HG03521 (cell line): ENCODE measurements around the gene CHD2.

Source experiments
- ATAC-seq: cut with Tn5 transposase; IDR thresholded peaks from one replicate; pipeline ENCODE4 v1.9.1; 2021; ENCODE audit warnings: mild to moderate bottlenecking, moderate library complexity; ENCODE audit not compliant: unreplicated experiment

CHD2 gene

DNA sequence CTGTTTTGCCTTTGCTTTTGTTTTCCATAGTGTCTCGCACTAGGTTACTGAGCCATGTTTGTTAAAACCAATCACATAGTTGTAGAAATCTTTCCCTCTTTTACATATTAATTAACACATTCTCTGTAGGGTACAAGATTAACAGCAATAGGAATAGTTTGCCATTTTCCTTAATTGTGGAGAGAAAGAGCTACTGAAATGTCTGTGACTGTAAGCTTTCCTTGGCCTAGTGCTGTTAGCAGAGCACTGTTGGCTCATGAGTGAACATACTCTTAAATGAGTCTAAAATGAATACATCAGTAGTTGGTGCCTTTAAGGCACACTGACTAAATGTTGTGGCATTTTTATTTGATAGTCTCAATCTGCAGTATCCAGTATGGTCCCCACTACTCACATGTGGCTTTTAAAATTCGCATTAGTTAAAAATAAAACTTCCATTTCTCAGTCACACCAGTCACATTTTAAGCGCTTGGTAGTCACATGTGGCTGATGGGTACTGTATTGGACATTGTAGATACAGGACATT, 28.2 kb downstream of the CHD2 start:
- ATAC-seq, result no peak

DNA sequence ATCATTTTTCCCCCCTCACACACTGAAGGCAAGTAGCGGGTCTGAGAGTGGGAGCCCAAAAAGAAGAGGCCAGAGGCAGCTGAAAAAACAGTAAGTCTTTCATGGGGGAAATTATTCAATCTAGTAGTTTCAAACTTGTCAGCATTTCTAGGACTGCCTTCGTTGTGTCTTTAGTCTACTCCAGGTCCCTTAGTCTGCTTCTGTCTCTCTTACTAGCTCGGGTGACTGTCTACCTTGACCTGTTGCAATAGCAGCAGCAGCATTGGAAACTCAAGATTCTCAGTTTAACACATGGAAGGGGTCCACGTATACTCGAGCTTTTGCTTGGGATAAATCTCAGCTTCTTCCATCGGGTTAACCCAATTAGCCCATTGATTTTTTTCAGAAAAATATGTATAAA, 28.9 kb downstream of the CHD2 start:
- ATAC-seq, result no peak

GRCh38 chr15:92930054-92930621, 30.0 kb downstream of the CHD2 start:
- ATAC-seq, result no peak

DNA sequence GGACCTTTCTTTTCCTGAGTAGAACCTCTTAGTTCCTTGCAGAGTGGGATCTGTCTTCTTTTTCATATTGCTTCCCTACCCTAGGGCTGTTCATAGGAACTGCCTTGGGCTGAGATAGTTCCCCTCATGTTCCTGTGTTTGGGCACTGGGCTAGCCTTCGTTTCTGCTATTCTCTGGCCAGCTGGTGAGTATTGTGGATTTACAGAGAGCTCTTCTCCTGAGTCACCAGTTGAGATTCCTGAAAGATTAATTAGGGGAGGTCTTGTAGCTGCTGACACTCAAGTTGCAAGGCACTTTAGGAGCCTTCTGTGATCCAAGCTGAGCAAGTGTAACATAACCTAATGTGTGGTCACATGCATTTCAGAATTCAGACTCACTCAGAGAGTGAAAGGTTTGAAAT, 30.7 kb downstream of the CHD2 start:
- no peak for ATAC-seq

- ATAC-seq, result no peak
Observed at GRCh38 chr15:92932946-92933649, 33.0 kb downstream of the CHD2 start.

DNA sequence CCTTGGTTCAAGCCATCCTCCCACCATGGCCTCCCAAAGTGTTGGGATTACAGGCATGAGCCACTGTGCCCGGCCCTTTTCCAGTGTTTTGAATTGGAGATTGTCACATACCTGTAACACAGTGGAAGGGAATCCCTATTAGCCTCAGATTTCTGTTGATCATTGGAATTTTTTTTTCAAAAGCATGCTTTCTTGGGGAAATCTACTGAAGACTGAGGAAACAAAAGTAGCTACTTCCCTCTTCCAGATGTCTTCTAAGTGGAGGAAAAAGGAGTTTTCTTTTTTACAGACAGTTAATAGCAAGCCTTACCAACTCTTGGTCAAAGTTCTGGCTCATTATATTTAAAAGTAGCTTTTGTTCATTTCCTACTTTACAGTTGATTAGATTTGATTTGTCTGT, 33.7 kb downstream of the CHD2 start:
- ATAC-seq, result no peak

DNA sequence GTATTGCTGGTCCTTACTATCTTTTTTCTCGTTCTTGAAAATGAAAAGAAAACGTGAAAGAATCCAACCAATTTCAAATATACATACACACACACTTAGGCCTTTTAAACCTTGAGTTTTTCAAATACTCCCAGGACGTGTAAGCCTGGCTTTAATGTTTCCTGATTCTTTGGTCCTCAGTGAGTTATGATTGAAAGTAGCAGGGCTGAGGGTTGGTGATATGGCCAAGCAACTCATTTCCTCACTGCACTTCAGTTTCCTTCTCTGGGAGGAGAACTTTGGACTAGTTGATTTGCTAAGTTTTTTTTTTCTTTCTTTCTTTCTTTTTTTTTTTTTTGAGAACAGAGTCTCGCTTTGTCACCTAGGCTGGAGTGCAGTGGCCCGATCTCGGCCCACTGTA, 34.6 kb downstream of the CHD2 start:
- ATAC-seq, result no peak

- ATAC-seq, result no peak
Observed at GRCh38 chr15:92936138-92936537, 36.0 kb downstream of the CHD2 start.

DNA sequence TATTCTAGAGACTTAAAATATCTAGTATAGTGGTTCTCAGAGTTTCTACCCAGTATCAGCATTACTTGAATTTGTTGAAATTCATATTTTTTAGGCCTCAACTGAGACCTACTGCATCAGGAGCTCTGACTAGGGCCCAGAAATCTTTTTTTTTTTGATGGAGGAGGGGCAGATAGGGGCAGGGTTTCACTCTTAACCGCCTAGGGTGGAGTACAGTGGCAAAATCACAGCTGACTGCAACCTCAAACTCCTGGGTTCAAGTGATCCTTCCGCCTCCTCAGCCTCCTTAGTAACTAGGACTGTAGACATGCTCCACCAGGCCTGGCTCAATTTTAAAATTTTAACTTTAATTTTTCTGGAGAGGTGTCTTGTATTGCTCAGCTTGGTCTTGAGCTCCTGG, 36.6 kb downstream of the CHD2 start:
- ATAC-seq, result no peak

DNA sequence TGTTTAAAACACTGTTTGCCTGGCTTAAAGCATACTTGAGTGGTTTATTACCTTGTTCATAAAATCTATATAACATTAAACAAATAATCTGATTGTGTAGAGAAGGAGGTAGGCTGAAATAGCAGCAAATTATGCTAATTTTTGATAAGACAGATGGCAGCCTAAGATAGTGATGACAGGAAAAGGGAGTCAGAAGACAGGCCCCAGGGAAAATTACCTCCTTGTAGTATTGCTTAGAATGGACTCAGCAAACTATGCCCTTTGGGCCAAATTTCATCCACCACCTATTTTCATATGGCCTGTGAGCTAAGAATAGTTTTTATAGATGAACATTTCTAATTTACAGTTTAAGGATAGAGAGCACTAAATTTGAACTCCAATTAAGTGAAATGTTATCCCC, 37.8 kb downstream of the CHD2 start:
- no peak for ATAC-seq

- ATAC-seq, result no peak
Observed at GRCh38 chr15:92938387-92938786, 38.3 kb downstream of the CHD2 start.

DNA sequence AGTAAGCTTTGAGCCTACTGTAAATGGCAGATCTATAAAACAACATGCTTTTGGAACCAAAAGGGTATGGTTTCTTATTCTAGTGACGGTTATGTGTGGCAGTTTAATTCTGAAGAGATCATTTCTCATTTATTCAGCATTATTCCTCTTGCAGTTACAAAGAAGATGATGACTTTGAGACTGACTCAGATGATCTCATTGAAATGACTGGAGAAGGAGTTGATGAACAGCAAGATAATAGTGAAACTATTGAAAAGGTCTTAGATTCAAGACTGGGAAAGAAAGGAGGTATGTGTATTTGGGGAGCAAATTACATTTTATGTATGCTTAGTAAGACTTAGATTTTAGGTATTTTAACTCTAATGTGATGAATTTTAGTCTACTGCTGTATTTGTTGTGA, 41.5 kb downstream of the CHD2 start:
- no peak for ATAC-seq

DNA sequence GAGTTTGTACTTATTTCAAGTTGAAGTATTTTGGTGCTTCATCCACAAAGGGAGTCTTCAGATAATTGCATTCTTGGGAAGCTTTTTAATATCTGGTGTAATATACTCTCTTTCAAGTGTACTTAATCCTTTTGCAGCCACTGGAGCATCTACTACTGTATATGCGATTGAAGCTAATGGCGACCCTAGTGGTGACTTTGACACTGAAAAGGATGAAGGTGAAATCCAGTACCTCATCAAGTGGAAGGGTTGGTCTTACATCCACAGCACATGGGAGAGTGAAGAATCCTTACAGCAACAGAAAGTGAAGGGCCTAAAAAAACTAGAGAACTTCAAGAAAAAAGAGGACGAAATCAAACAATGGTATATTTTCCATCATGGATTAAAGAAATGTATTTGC, 42.6 kb downstream of the CHD2 start:
- ATAC-seq, result no peak

- ATAC-seq, result no peak
Observed at GRCh38 chr15:92943581-92943980, 43.5 kb downstream of the CHD2 start.

GRCh38 chr15:92944946-92945521, 44.9 kb downstream of the CHD2 start:
- no peak for ATAC-seq

GRCh38 chr15:92947071-92947730, 47.1 kb downstream of the CHD2 start:
- ATAC-seq, result no peak

DNA sequence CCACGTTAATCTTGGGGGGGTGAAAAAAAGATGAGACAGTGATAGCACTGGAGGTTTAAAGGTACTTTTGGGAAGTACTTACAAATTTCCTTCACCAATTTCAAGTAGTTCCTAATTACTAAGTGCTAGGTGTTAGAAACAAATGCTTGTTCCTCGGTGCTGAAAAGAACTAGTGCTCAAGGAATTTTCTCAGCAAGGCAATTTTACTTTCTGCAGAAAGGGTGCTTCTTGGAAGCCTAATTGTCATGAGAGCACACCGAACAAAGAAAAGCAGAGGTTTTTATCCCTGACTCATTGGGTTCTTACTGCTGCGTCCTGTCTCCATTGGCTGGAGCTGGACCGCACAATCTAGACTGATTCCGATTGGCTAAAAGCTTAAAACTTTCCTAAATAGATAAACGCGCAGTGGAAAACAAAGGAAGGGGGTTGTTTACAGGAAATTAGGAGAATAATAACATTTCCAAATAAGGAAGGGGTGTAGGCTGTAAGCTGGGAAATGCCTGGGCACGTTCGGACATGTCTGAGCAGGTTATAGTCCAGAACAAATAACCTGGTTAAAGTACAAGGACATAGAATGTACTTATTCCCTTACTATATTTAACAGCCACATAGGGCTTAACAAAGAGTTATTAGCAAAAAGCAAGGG, 49.6 kb downstream of the CHD2 start:
- ATAC-seq, result no peak

DNA sequence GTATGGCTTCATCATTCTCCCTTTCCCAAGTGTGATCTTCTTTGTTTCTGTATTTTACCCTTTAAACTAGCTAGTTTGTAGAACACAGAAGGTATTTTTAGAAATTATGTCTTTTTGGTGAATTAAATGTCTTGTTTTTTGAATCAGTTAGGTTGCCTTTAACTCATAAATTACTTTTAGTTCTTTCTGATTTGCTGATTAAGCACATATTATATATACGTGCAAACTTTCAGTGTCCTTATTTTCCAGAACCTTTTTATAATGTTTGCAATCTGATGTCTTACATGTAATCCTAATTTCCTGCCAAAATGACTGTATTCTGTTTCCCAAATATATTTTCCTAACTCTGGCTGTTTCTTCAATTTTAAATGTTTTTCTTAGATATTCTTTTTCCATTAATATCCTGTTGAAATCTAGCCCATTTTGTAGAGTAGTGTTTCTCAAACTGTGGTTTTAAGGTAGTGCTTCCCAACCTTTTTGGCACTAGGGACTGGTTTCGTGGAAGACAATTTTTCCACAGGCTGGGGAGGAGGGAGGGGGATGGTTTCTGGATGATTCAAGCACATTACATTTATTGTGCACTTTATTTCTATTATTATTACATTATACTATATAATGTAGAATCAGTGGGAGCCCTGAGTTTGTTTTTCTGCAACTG, 51.8 kb downstream of the CHD2 start:
- ATAC-seq, result no peak

GRCh38 chr15:92952458-92952850, 52.3 kb downstream of the CHD2 start:
- ATAC-seq, result no peak

DNA sequence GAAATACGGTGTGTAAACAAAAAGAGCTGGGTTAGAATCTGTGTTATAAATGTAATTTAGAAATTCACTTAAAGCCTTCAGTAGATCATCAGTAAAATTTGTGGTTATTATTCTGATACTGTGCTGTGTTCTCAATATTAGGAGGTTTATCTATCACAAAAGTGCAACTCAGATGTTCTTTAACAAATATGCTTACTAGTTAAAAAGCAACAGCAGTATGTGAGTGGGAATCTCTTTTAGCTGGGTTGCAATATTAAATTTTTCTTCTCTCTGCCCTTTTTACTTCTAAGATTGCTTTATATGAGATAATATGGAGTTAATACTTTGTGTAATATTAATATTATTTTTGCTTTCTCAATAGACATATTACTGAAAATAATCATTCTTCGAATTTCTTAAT, 53.4 kb downstream of the CHD2 start:
- ATAC-seq, result no peak

DNA sequence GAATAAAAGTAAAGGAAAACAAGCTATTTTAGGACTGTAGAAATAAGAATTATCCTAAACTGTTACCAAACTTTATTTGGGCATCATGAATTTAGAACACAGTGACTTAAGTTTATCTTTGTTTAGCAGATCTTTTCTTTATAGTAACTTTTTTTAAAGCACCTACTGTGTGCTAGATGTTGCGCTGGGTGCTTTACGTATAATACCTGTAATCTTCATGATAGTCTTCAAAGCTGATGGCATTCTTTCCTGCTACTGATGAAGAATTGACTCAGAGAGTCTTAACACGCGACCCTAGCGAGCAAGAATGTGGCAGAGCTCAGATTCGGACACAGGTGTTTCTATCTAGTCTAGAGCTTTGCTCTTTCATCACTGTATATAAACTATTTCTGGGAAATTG, 53.9 kb downstream of the CHD2 start:
- no peak for ATAC-seq
